T-cell (primary cell): ENCODE data around the gene SMCHD1. TPM values are rescaled to one million over a fixed set of nuclear protein-coding genes. Genes with fewer than 3 reads are reported as not detected.
"Not testable (repeated sequence)": the region's sequence is repeated elsewhere in the genome, so short reads cannot be mapped to it uniquely, and the experiment has no call there.

Experiments used
- ATAC-seq, 4 experiments: fragments of 200-7000 bp in 3 of 4; fragments of 150-1000 bp in 1 of 4; cut with Tn5 transposase; replicated peaks in 1 of 4; 1 replicate in 3 of 4; 2 replicates in 1 of 4; pipeline ENCODE4 v1.10.0; 2021; ENCODE audit warnings: moderate library complexity in 3 of 4, mild to moderate bottlenecking in 2 of 4, moderate number of reproducible peaks in 1 of 4
- CTCF ChIA-PET, 2 donors: fragments of 300-600 bp; sonication (Branson Sonifier 250); formaldehyde crosslinking; loops; one replicate each; lab custom pipeline; 2022; ENCODE audit warnings: antibody characterized with exemption in 2 of 2; lab: Charles Lee
- POLR2A ChIA-PET, 2 donors: fragments of 300-600 bp; sonication (Branson Sonifier 250); formaldehyde crosslinking; loops; one replicate each; lab custom pipeline; 2022; ENCODE audit warnings: antibody characterized with exemption in 2 of 2; lab: Charles Lee
- DNase-seq, 35 experiments: peaks; one replicate each; pipeline versions ENCODE4 v3.0.0 to v3.0.0-alpha.2; 2013 to 2023
- H3K27ac ChIP-seq: one replicate; pipeline ENCODE4 v1.5.1; 2013; ENCODE audit warnings: low read length
- H3K27me3 ChIP-seq, 2 experiments: replicated peaks in 1 of 2; 1 replicate in 1 of 2; 2 replicates in 1 of 2; pipeline versions ENCODE4 v1.6.1 to v1.7.0; 2013; ENCODE audit warnings: low read length in 1 of 2, mixed read lengths in 1 of 2; ENCODE audit not compliant: control insufficient read depth in 2 of 2, insufficient read depth in 2 of 2; ENCODE audit errors: extremely low read depth in 1 of 2
- H3K36me3 ChIP-seq, 2 donors: 1 replicate in 1 of 2; 2 replicates in 1 of 2; pipeline versions ENCODE4 v1.6.1 to v1.7.0; 2013; ENCODE audit warnings: low read length in 1 of 2; ENCODE audit not compliant: control insufficient read depth in 2 of 2, insufficient read depth in 1 of 2; ENCODE audit errors: extremely low read depth in 1 of 2
- H3K4me1 ChIP-seq, 2 experiments: 1 replicate in 1 of 2; 2 replicates in 1 of 2; pipeline versions ENCODE4 v1.6.1 to v1.7.0; 2013; ENCODE audit warnings: low read length in 2 of 2, mixed read lengths in 1 of 2; ENCODE audit not compliant: insufficient read depth in 2 of 2, control insufficient read depth in 1 of 2; ENCODE audit errors: extremely low read depth in 1 of 2
- H3K4me3 ChIP-seq, 2 donors: 1 replicate in 1 of 2; 2 replicates in 1 of 2; pipeline versions ENCODE4 v1.5.1 to v1.7.0; 2013; ENCODE audit warnings: mild to moderate bottlenecking in 2 of 2, low read length in 1 of 2, moderate library complexity in 1 of 2; ENCODE audit not compliant: control insufficient read depth in 1 of 2; ENCODE audit errors: extremely low read depth in 1 of 2
- H3K9me3 ChIP-seq: 2 replicates; pipeline ENCODE4 v1.7.0; 2013
- H3K27ac Mint-ChIP-seq, 2 donors: one replicate each; pipeline ENCODE4 v1.8.0; 2020 to 2021; ENCODE audit warnings: mild to moderate bottlenecking in 2 of 2, mixed read lengths in 2 of 2
- H3K27me3 Mint-ChIP-seq, 2 donors: one replicate each; pipeline ENCODE4 v1.8.0; 2021 to 2022; ENCODE audit warnings: mixed read lengths in 2 of 2
- H3K36me3 Mint-ChIP-seq: one replicate; pipeline ENCODE4 v1.8.0; 2021; ENCODE audit warnings: mixed read lengths
- H3K4me1 Mint-ChIP-seq, 3 donors: one replicate each; pipeline ENCODE4 v1.8.0; 2020 to 2022; ENCODE audit warnings: mixed read lengths in 3 of 3, mild to moderate bottlenecking in 1 of 3
- H3K4me3 Mint-ChIP-seq, 3 donors: one replicate each; pipeline ENCODE4 v1.8.0; 2020 to 2022; ENCODE audit warnings: mild to moderate bottlenecking in 3 of 3, mixed read lengths in 3 of 3, moderate library complexity in 3 of 3
- H3K9me3 Mint-ChIP-seq, 3 donors: one replicate each; pipeline ENCODE4 v1.8.0; 2020 to 2022; ENCODE audit warnings: mixed read lengths in 3 of 3
- WGBS: methylation state at CpG from one replicate; pipeline ENCODE4 v1.1.5; 2013; ENCODE audit warnings: missing lambda C conversion rate; ENCODE audit not compliant: insufficient coverage; 5-methylcytosine and 5-hydroxymethylcytosine counted together
- total RNA-seq, 35 experiments: library from RNA in 6 of 35; stranded (reverse) in 6 of 35; fragments of 120-200 nt in 1 of 35; gene quantifications; one replicate each; pipeline versions ENCODE4 v1.2.1 to v1.2.4 and lab custom pipeline; 2013 to 2026

SMCHD1 gene
- total RNA-seq, 5 donors from 2014 or later (not counting 1 experiment from before 2014, with no cell fraction given) = 179 to 423 (median 206) TPM

DNA sequence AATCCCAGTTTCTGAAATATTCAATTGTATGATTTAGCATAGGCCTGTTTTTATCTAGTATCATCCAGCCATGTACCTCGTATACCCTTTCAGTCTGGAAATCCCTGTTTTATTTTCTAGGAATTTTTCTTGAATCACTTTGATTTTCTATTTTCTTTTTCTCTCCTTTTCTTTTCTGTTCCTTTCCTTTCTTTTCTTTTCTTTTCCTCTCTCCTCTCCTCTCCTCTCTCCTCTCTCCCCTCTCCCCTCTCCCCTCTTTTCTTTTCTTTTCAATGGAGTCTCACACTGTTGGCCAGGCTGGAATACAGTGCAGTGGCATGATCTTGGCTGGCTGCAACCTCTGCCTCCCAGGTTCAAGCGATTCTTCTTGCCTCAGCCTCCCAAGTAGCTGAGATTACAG is 63.5 kb downstream of the SMCHD1 start:
- H3K4me3 Mint-ChIP-seq = no peak overlapping the region
- H3K4me1 ChIP-seq = peaks cover 0 to 14% of the 10 kb centered on the region in 2 experiments
- H3K36me3 Mint-ChIP-seq = peaks cover 70% of the 10 kb centered on the region
- no peaks in the 10 kb centered on the region for H3K9me3 Mint-ChIP-seq
- H3K27ac ChIP-seq = no peak overlapping the region
- peaks cover 17 to 93% of the 10 kb centered on the region in 2 donors for H3K36me3 ChIP-seq
- 80% methylated on average over 1 of the region's 2 CpGs for WGBS
- DNase-seq = no peak
- no peaks in the 10 kb centered on the region for H3K27me3 Mint-ChIP-seq
- H3K27ac Mint-ChIP-seq = no peak overlapping the region
- peaks cover 56 to 63% (median 60%) of the 10 kb centered on the region in 3 donors for H3K4me1 Mint-ChIP-seq
- ChIA-PET POLR2A (interaction anchor here in 1 of 2 donors (0.7 kb wide), 1 partner anchor 38 kb away, joined by 3 read pairs; no protein-coding TSS in a partner anchor), CTCF (no interaction called here)
- no peak overlapping the region for H3K4me3 ChIP-seq
- H3K9me3 ChIP-seq = no peaks in the 10 kb centered on the region
- ATAC-seq = no peak
- H3K27me3 ChIP-seq = no peaks in the 10 kb centered on the region

DNA sequence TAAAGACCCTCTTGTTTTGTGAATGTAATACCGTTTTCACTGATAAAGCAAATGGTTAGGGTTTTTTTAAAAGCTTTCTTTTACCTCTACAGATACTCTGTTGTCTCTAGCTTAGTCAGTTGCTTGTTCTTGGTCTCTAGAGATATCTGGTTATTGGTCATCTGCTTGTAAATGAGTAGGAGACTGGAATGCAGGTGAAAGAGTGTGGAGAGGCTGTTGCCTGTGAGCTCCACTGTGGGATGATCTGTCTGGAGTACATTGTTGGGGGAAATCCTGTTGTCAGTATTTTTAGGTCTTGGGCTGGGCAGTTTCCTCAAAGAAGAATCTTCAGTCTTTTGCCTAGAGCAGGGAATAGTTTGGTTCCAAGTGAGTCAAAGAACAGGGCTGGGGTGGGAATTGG is 67.7 kb downstream of the SMCHD1 start:
- H3K4me1 ChIP-seq = no peaks in the 10 kb centered on the region
- H3K9me3 Mint-ChIP-seq = no peaks in the 10 kb centered on the region
- peaks cover 35 to 49% (median 48%) of the 10 kb centered on the region in 3 donors for H3K4me1 Mint-ChIP-seq
- POLR2A ChIA-PET = interaction anchor here (0.6 to 1.5 kb wide), 4 partner anchors 10 to 37 kb away, joined by 3 to 4 read pairs (median 3); no protein-coding TSS in a partner anchor
- H3K4me3 Mint-ChIP-seq = no peak overlapping the region
- peaks cover 0 to 74% of the 10 kb centered on the region in 2 donors for H3K36me3 ChIP-seq
- peak overlapping the region; percentile 74 to 82 for H3K27ac Mint-ChIP-seq
- no CpG with 5 or more reads among the region's 1 CpG for WGBS
- CTCF ChIA-PET = interaction anchor here in 1 of 2 donors (0.6 to 1.3 kb wide), 2 partner anchors 30 to 221 kb away, joined by 5 to 6 read pairs; no protein-coding TSS in a partner anchor
- H3K4me3 ChIP-seq = no peak overlapping the region
- DNase-seq = no peak
- no peak for ATAC-seq
- H3K9me3 ChIP-seq = no peaks in the 10 kb centered on the region
- no peaks in the 10 kb centered on the region for H3K27me3 Mint-ChIP-seq
- H3K27ac ChIP-seq = no peak overlapping the region
- H3K27me3 ChIP-seq = no peaks in the 10 kb centered on the region
- peaks cover 61% of the 10 kb centered on the region for H3K36me3 Mint-ChIP-seq

GRCh38 chr18:2729757-2730156 is 74.2 kb downstream of the SMCHD1 start:
- no CpG with 5 or more reads among the region's 1 CpG for WGBS
- H3K27me3 Mint-ChIP-seq = no peaks in the 10 kb centered on the region
- H3K4me3 Mint-ChIP-seq = no peak overlapping the region
- no peak overlapping the region for H3K27ac Mint-ChIP-seq
- peaks cover 64% of the 10 kb centered on the region for H3K36me3 Mint-ChIP-seq
- ChIA-PET POLR2A (interaction anchor here in 1 of 2 donors (0.6 to 1.1 kb wide), 5 partner anchors 28 to 218 kb away, joined by 3 to 5 read pairs (median 4); no protein-coding TSS in a partner anchor), CTCF (interaction anchor here in 1 of 2 donors (0.6 kb wide), 1 partner anchor 8 kb away, joined by 3 read pairs; no protein-coding TSS in a partner anchor)
- peaks cover 10 to 16% (median 14%) of the 10 kb centered on the region in 3 donors for H3K4me1 Mint-ChIP-seq
- Histone ChIP-seq H3K4me1 (no peaks in the 10 kb centered on the region), H3K27me3 (no peaks in the 10 kb centered on the region), H3K9me3 (no peaks in the 10 kb centered on the region), H3K36me3 (peaks cover 4 to 74% of the 10 kb centered on the region in 2 donors), H3K27ac (no peak overlapping the region), H3K4me3 (no peak overlapping the region)
- no peaks in the 10 kb centered on the region for H3K9me3 Mint-ChIP-seq
- ATAC-seq = no peak
- DNase-seq = no peak

DNA sequence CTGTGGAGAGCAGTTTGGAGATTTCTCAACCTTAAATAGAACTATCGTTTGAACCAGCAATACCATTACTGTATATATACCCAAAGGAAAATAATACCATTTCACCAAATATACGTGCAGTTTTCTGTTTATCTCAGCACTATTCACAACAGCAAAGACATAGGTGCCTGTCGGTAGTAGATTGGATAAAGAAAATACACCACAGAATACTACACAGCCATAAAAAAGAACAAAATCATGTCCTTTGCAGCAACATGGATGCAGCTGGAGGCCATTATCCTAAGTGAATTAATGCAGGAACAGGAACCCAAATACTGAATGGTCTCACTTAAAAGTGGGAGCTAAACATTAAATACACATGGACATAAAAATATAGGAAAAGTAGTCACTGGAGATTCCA is 81.3 kb downstream of the SMCHD1 start:
- ChIA-PET POLR2A (interaction anchor here (0.6 kb wide), 3 partner anchors 13 to 55 kb away, joined by 3 to 4 read pairs (median 3); no protein-coding TSS in a partner anchor), CTCF (no interaction called here)
- ATAC-seq (no peak), DNase-seq (no peak)
- WGBS = 100% methylated on average over 1 of the region's 3 CpGs
- H3K27me3 ChIP-seq = no peaks in the 10 kb centered on the region
- H3K4me1 ChIP-seq = no peaks in the 10 kb centered on the region
- Mint-ChIP-seq H3K4me1 (peaks cover 10 to 24% (median 16%) of the 10 kb centered on the region in 3 donors), H3K9me3 (peaks cover 0 to 5% (median 0%) of the 10 kb centered on the region in 3 donors), H3K4me3 (no peak overlapping the region), H3K36me3 (peaks cover 88% of the 10 kb centered on the region), H3K27me3 (no peaks in the 10 kb centered on the region), H3K27ac (peak overlapping the region in 1 of 2 donors; percentile 11)
- H3K4me3 ChIP-seq = no peak overlapping the region
- H3K9me3 ChIP-seq = no peaks in the 10 kb centered on the region
- H3K36me3 ChIP-seq = peaks cover 3 to 84% of the 10 kb centered on the region in 2 donors
- no peak overlapping the region for H3K27ac ChIP-seq

DNA sequence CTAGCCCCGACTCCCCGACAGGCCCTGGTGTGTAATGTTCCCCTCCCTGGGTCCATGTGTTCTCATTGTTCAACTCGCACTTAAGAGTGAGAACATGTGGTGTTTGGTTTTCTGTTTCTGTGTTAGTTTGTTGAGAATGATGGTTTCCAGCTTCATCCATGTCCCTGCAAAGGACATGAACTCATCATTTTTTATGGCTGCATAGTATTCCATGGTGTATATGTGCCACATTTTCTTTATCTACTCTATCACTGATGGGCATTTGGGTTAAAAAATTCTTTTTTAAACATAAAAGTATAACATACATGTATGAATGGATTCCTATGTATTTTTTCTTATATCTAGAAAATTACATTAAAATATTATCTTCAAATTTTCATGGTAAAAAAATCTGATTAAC is 84.6 kb downstream of the SMCHD1 start:
- H3K27me3 ChIP-seq, H3K9me3 ChIP-seq, H3K4me3 Mint-ChIP-seq, H3K27ac Mint-ChIP-seq, DNase-seq, H3K4me1 ChIP-seq, CTCF ChIA-PET, ATAC-seq, H3K9me3 Mint-ChIP-seq, H3K27me3 Mint-ChIP-seq, H3K27ac ChIP-seq, H3K4me3 ChIP-seq: not testable (repeated sequence)
- Mint-ChIP-seq H3K4me1 (peaks cover 17 to 37% (median 28%) of the 10 kb centered on the region in 3 donors), H3K36me3 (peaks cover 88% of the 10 kb centered on the region)
- POLR2A ChIA-PET = interaction anchor here (0.7 to 1.0 kb wide), 3 partner anchors 8 to 40 kb away, joined by 3 to 4 read pairs (median 3); no protein-coding TSS in a partner anchor
- H3K36me3 ChIP-seq = peaks cover 2 to 76% of the 10 kb centered on the region in 2 donors
- no CpG with 5 or more reads among the region's 3 CpGs for WGBS

- Mint-ChIP-seq H3K9me3 (no peaks in the 10 kb centered on the region), H3K27ac (peak overlapping the region; percentile 18 to 74), H3K36me3 (peaks cover 75% of the 10 kb centered on the region), H3K27me3 (no peaks in the 10 kb centered on the region), H3K4me3 (no peak overlapping the region), H3K4me1 (peaks cover 30 to 50% (median 38%) of the 10 kb centered on the region in 3 donors)
- Histone ChIP-seq H3K27me3 (no peaks in the 10 kb centered on the region), H3K4me3 (no peak overlapping the region), H3K9me3 (no peaks in the 10 kb centered on the region), H3K4me1 (no peaks in the 10 kb centered on the region), H3K27ac (peak overlapping the region; percentile 2), H3K36me3 (peaks cover 0 to 75% of the 10 kb centered on the region in 2 donors)
- CTCF ChIA-PET = no interaction called here
- ATAC-seq (no peak), DNase-seq (no peak)
- POLR2A ChIA-PET = interaction anchor here in 1 of 2 donors (0.5 kb wide), 1 partner anchor 13 kb away, joined by 8 read pairs; no protein-coding TSS in a partner anchor
Observed at GRCh38 chr18:2746274-2746673, 90.7 kb downstream of the SMCHD1 start.
